ENCODE measurements around the gene SEL1L2.

SEL1L2 gene

DNA sequence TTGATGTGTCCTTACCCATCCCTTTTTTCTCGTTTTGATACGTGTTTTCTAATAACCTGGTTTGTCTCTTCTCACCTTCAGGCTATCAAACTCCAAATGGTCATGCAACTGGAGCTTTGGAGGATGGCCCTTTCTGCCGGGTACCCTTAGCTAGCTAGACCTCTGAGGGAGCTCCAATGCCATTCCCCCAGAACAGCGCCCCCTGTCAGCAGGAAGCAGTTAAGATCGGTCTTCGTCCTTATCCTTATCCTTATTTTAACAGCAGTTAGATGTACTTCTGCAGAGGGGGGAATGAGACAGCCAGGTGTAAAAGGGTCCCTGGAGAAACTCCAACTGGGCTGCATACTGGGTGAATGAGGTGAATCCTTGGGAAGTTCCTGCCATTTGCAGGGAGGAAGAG lies 37.2 kb downstream of the SEL1L2 start:
- TF ChIP-seq POLR2A (IDR thresholded peaks at IDR 0.05; ENCODE audit: low read length) (no peak), GATA1 (IDR thresholded peaks at IDR 0.05; ENCODE audit: low read depth, low read length) (no peak)
- DNase-seq = peak; percentile 19 to 20

DNA sequence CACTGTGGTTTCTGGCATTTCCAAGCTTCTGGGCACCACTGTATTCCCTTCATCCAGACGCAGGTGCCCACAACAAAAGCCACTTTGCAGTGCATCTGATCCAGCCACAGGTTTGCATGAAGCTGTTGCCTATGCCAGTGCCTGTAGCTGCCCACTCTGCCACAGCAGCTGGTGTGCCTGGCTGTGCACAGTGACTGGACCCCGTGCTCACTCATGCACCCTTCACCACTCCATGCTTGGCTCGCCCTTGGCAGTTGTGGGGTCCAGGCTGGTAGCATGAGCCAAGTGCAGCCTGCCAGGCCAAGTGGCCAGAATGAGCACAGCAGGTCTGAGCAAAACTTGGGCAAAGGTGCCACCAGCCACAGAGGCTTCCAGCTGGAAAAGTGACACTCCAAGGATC lies 42.7 kb downstream of the SEL1L2 start:
- TF ChIP-seq GATA1 (IDR thresholded peaks at IDR 0.05; ENCODE audit: low read depth, low read length) (no peak), POLR2A (IDR thresholded peaks at IDR 0.05; ENCODE audit: low read length) (no peak)
- no peak for DNase-seq

DNA sequence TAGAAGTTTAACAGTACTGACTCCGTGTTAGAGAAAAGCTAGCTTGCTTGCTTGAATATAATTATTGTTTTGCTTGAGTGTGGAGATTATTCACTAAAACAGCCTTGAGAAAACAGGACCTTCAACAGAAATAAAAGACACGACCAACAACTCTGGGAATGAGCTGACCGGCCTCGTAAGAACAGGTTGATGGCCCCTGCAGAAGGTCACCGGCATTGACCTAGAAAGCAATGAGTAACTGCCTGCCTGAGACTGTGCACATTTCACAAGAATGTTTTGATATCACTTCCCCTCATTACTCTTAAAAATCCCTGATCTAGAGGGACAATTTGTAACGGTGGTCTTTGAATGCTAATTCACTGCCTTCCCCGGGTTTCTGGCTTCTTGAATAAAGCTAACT lies 49.4 kb downstream of the SEL1L2 start:
- TF ChIP-seq GATA1 (IDR thresholded peaks at IDR 0.05; ENCODE audit: low read depth, low read length) = no peak
- TF ChIP-seq POLR2A (IDR thresholded peaks at IDR 0.05; ENCODE audit: low read length) = no peak
- DNase-seq = no peak

DNA sequence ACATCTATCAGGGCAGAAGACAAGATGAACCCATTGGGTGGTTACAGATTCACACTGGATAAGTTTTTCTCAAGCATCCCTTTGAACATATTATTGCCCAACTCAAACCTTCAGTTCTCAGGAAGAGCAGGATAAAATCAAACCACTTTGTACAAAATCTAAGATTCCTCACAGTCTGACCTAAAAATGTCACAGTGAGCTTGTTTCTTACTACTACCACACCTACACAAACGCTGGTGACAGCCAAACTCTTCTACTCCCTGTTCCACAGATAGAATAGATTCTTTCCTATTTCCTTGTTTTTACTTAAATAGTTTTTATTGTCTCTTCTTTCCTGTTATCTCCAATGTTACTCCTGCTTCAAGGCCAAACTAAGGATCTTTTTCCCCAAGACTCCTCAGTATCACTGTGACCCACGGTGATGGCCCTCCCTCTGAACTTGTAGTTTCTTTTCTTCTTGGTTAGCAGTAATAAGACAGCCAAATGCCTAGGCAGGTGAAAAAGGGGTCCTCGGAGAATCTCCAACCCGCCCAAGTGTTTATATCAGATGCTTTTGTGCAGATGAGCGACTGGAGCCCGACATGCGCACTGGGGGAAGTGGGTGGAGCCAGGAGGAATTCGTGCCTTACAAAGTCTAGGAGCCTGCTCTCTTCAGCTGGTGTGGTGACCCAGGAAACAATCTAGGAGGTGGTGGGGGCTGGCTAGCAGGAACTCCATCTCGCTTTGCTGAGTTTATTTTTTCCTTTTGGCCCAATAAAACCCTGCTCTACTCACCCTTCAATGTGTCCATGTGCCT lies 53.4 kb downstream of the SEL1L2 start:
- no peak for DNase-seq
- no peak for TF ChIP-seq POLR2A (IDR thresholded peaks at IDR 0.05; ENCODE audit: low read length)
- TF ChIP-seq GATA1 (IDR thresholded peaks at IDR 0.05; ENCODE audit: low read depth, low read length) = no peak

DNA sequence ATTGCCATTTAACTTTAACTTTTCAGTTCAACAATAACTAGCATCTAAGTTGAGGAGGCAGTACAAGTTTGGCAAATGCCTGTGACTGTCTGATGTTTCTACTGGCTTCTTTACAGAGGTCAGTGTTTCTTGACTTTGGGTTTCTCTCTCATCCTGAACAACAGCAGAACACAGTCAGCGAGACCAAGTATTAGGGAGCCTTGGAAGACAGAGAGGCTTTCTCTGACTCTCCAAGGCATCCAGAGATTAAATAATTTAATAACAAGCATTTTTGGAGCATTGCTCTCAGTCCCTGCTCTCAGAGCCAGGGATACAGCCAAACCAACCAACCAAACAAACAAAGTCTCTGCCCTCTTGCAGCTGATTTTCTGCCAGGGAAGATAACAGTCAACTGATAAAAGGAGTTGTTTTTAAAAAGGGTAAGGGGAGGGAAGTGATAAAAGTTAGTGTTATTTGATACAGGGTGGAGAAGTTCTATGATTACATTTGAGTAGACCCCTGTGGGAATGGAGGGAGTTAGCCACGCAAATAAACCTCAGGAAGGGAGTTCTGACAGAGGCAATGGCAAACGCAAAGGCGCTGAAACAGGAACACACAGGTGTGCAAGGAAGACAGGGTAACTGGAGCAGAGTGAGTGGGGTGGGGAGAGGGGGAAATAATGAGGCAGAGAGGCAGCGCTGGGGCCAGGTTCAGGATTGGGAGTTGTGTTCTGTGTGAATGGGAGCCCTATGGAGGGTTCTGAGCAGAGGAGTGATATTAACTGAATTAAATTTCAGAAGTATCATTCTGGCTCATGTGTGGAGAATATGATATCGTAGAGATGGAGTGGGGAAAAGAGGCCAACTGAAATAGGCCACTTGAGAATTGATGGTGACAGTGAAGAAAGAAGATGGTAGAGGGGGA lies 55.2 kb downstream of the SEL1L2 start:
- no peak for DNase-seq

DNA sequence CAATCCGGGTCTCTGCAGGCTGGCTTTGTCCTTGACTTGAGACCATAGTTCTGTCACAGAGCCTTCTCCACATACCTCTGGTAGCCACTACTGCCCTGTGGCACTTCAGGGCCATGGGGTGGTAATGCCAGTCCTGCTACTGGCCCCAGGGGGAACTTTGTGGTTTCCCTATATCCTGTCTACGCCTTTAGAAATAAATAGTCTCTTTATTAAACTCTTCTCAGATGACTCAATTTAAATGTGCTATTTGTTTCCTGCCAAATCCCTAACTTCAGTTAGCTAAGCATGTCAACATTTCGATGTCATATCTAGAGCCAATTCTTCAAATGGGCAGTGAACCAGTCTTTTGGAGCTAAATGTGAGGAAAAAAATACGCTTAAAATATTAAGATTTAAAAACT lies 60.1 kb downstream of the SEL1L2 start:
- DNase-seq = no peak
- TF ChIP-seq GATA1 (IDR thresholded peaks at IDR 0.05; ENCODE audit: low read depth, low read length) (no peak), POLR2A (IDR thresholded peaks at IDR 0.05; ENCODE audit: low read length) (no peak)

More for the DNA sequence above, 55.2 kb downstream of the SEL1L2 start:
- no peak for TF ChIP-seq POLR2A (IDR thresholded peaks at IDR 0.05; ENCODE audit: low read length)

DNA sequence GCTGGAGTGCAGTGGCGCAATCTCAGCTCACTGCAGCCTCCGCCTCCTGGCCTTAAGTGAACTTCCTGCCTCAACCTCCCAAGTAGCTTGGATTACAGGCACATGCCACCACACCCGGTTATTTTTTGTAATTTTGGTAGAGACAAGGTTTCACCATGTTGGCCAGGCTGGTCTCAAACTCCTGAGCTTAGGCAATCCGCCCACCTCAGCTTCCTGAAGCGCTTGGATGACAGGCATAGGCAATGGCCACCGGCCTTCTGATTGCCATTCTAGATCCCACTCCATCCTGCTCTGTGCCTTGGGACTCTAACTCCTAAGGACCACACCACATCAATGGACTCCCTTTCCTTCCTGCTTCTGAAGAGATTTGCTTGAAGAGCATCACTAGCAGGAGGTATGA lies 60.6 kb downstream of the SEL1L2 start:
- no peak for DNase-seq

DNA sequence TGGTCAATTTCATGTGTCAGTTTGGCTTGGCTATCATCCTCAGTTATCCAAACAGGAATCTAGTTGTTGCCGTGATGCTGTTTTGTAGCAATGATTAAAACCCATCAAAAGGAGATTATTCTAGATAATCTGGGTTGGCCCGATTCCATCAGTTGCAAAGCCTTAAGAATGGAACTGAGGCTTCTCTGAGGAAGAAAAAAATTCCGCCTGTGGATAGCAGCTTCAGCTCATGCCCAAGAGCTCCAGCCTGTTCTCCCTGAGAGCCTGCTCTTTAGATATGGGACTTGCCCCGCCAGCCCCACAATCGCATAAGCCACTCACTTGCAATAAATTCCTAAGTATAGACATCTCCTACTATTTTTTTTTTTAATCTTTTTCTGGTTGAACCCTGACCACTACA lies 61.5 kb downstream of the SEL1L2 start:
- TF ChIP-seq GATA1 (IDR thresholded peaks at IDR 0.05; ENCODE audit: low read depth, low read length) (no peak), POLR2A (IDR thresholded peaks at IDR 0.05; ENCODE audit: low read length) (no peak)
- no peak for DNase-seq

More for the DNA sequence above, 60.6 kb downstream of the SEL1L2 start:
- TF ChIP-seq POLR2A (IDR thresholded peaks at IDR 0.05; ENCODE audit: low read length) (no peak), GATA1 (IDR thresholded peaks at IDR 0.05; ENCODE audit: low read depth, low read length) (no peak)

DNA sequence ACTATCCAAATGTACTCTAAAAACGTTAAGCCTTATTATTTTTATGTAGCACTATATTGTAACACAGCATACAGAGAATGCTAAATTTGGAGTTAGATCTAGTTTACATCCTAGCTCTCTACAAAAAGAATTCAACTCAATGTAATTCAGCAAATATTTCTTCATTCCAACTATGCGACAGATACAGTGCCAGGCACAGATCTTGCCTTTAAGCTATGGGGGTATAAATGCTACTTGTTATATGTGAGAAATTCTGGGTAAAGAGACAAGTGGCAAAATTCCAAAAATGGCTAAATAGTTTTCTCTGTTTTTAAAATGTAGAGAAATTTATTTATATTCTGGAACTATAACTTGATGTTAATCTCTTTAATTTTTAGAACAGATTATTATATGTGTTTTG lies 63.2 kb downstream of the SEL1L2 start:
- TF ChIP-seq POLR2A (IDR thresholded peaks at IDR 0.05; ENCODE audit: low read length) (no peak), GATA1 (IDR thresholded peaks at IDR 0.05; ENCODE audit: low read depth, low read length) (no peak)
- DNase-seq = no peak

DNA sequence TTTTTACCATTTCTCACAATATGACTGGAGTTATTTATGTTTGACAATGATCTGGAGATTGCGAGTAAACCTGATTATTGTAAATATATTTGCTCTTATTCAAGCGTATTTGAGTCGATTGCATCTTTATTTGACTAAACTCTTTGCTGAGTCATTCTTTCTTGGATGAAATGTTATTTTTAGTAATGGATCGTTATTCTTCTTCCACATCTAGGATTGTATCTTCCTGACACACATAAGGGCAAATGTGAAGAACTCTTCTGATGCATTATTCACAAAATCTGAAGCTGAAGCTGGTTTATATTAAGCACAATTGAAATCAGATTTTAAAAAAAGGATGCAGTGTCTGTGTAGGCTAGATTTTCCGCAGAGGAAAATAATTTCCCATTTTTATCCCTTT lies 68.2 kb downstream of the SEL1L2 start:
- no peak for DNase-seq

DNA sequence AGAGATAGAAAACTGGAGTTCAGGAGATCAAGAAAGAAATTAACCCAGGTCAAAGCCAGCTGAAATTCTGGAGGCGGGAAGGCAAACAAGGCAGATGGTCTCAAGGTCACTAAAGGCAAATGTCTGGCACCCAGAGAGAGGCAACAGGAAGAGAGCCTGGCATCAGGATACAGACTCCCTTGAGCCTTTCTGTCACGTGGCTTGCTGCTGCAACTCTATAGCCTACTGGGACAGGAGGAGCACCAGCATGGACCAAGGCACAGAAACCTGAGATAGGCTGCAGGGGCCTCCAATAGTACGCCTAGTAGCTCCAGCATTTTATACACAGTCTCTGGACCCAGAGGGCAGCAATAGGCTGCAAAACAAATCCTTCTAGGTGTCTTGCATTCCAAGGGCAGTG lies 75.1 kb downstream of the SEL1L2 start:
- DNase-seq = no peak
- TF ChIP-seq POLR2A (IDR thresholded peaks at IDR 0.05; ENCODE audit: low read length) (no peak), GATA1 (IDR thresholded peaks at IDR 0.05; ENCODE audit: low read depth, low read length) (no peak)

More for the DNA sequence above, 68.2 kb downstream of the SEL1L2 start:
- TF ChIP-seq GATA1 (IDR thresholded peaks at IDR 0.05; ENCODE audit: low read depth, low read length) (no peak), POLR2A (IDR thresholded peaks at IDR 0.05; ENCODE audit: low read length) (no peak)

DNA sequence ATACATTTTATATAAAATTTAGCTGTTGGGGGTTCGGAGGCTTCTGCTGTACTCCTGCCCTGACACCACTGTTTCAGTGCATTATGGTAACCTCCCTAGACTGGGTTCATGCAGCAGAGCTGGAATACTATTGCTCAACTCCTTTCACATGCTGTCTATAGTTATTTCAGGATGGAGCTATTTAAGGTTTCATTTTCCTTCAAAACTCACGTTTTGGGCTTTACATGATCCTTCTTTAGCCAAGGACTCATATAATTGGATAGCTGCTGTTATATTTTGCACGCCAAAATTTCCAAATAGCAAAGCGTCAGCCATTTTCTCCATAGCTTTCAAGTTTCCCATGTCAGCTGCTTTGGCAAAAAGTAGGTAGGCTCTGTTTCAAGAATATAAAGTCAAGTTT lies 76.8 kb downstream of the SEL1L2 start:
- no peak for DNase-seq
- TF ChIP-seq POLR2A (IDR thresholded peaks at IDR 0.05; ENCODE audit: low read length) = no peak
- no peak for TF ChIP-seq GATA1 (IDR thresholded peaks at IDR 0.05; ENCODE audit: low read depth, low read length)

DNA sequence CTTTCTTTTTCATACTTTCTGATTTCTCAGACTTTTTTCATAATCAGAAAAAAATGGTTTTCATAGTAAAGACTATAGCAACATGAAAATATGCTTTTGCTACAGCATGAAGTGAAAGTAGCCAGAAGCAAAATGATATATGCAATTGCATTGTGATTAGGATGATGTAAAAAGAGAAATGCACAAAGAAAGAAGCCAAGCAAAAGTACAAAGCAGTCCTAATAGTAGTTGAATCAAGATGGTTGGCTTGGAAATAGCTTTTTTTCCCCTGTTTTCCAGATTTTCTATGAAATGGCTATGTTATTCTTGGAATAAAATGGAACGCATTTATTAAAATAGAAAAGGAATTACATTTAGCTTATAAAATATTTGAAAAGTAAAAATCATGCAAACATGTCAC lies 77.3 kb downstream of the SEL1L2 start:
- TF ChIP-seq GATA1 (IDR thresholded peaks at IDR 0.05; ENCODE audit: low read depth, low read length) (no peak), POLR2A (IDR thresholded peaks at IDR 0.05; ENCODE audit: low read length) (no peak)
- no peak for DNase-seq

DNA sequence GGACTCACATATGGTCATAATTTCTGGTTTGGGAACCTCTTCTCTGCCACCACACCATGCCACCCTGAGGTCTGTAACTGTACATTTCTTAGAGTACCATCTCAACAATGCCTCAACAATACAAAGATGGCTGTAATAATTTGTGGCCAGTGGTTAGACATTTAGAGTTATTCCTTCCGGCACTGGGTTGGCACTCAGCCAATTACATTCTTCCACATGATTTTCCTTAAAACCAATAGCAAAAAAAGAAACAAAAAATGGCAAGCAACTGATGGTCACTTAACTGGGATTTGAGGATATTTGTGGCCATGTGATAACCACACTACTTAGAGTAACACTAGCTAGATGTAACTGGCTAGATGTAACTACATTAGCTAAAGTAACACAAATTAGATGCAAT lies 79.9 kb downstream of the SEL1L2 start:
- DNase-seq = no peak
- TF ChIP-seq POLR2A (IDR thresholded peaks at IDR 0.05; ENCODE audit: low read length) (no peak), GATA1 (IDR thresholded peaks at IDR 0.05; ENCODE audit: low read depth, low read length) (no peak)

Measured in erythroblast (primary cell).